Endodermal cell (in vitro differentiated cells): Measurements from ENCODE around the gene ARGLU1. TPM values are rescaled to one million over a fixed set of nuclear protein-coding genes. Genes with fewer than 3 reads are reported as not detected.

Experiments
- DNase-seq: peaks from one replicate; pipeline ENCODE4 v3.0.0-alpha.2; 2017
- H3K27ac ChIP-seq: 2 replicates; pipeline ENCODE4 v1.5.1; 2013; ENCODE audit warnings: mild to moderate bottlenecking, low read depth, low read length, moderate library complexity
- H3K27me3 ChIP-seq: 2 replicates; pipeline ENCODE4 v1.6.1; 2013; ENCODE audit warnings: mild to moderate bottlenecking, low read length, moderate library complexity; ENCODE audit not compliant: insufficient read depth, control insufficient read depth, poor library complexity, severe bottlenecking
- H3K36me3 ChIP-seq: 2 replicates; pipeline ENCODE4 v1.7.0; 2013; ENCODE audit warnings: mild to moderate bottlenecking, low read length, moderate library complexity; ENCODE audit not compliant: control insufficient read depth, insufficient read depth
- H3K4me1 ChIP-seq: one replicate; pipeline ENCODE4 v1.7.0; 2013; ENCODE audit warnings: low read length; ENCODE audit not compliant: control insufficient read depth, insufficient read depth
- H3K4me3 ChIP-seq: 2 replicates; pipeline ENCODE4 v1.5.1; 2013; ENCODE audit warnings: mild to moderate bottlenecking, low read length, moderate library complexity
- H3K9ac ChIP-seq: 2 replicates; pipeline ENCODE4 v1.6.1; 2013; ENCODE audit warnings: mild to moderate bottlenecking, low read length, moderate library complexity; ENCODE audit not compliant: poor library complexity, severe bottlenecking; ENCODE audit errors: extremely low read depth
- H3K9me3 ChIP-seq: 2 replicates; pipeline ENCODE4 v1.6.1; 2013; ENCODE audit warnings: mild to moderate bottlenecking, low read length, moderate library complexity; ENCODE audit not compliant: control insufficient read depth
- H3K27ac Mint-ChIP-seq: 2 replicates; pipeline ENCODE4 v1.8.0; 2020; ENCODE audit warnings: mixed read lengths
- H3K27me3 Mint-ChIP-seq: 2 replicates; pipeline ENCODE4 v1.8.0; 2021; ENCODE audit warnings: mild to moderate bottlenecking, mixed read lengths; ENCODE audit not compliant: insufficient read depth
- H3K36me3 Mint-ChIP-seq: 2 replicates; pipeline ENCODE4 v1.8.0; 2020; ENCODE audit warnings: low read depth, mixed read lengths
- H3K4me1 Mint-ChIP-seq: 2 replicates; pipeline ENCODE4 v1.8.0; 2020; ENCODE audit warnings: mixed read lengths
- H3K4me3 Mint-ChIP-seq: 2 replicates; pipeline ENCODE4 v1.8.0; 2020; ENCODE audit warnings: mild to moderate bottlenecking, moderate library complexity, mixed read lengths
- H3K9me3 Mint-ChIP-seq: 2 replicates; pipeline ENCODE4 v1.8.0; 2020; ENCODE audit warnings: mild to moderate bottlenecking, mixed read lengths
- WGBS, 2 experiments: methylation state at CpG; one replicate each; pipeline versions ENCODE4 v1.1.5 to v1.1.7; 2013; ENCODE audit warnings: missing lambda C conversion rate in 2 of 2, mixed read lengths in 1 of 2; ENCODE audit not compliant: insufficient coverage in 1 of 2, insufficient read length in 1 of 2; 5-methylcytosine and 5-hydroxymethylcytosine counted together
- total RNA-seq, 2 donors: library from RNA; stranded (reverse); fragmentation: NEBNext Ultra II Directional in 1 of 2; extraction: Animal tissue kit (Norgen Biotek cat#: 25700) in 1 of 2; gene quantifications; 2 replicates in 1 of 2; 3 replicates in 1 of 2; pipeline ENCODE4 v1.2.1, GENCODE V29; 2021
- TF ChIP-seq, protein P1 (sequence below): fragments of 200-600 bp; sonication (generic); conservative IDR thresholded peaks from 2 replicates; pipeline ENCODE4 v1.5.0; 2021; ENCODE audit warnings: antibody characterized with exemption, mild to moderate bottlenecking

ARGLU1 gene
- total RNA-seq, 2 donors from 2014 or later: 80.6 to 101 TPM

DNA sequence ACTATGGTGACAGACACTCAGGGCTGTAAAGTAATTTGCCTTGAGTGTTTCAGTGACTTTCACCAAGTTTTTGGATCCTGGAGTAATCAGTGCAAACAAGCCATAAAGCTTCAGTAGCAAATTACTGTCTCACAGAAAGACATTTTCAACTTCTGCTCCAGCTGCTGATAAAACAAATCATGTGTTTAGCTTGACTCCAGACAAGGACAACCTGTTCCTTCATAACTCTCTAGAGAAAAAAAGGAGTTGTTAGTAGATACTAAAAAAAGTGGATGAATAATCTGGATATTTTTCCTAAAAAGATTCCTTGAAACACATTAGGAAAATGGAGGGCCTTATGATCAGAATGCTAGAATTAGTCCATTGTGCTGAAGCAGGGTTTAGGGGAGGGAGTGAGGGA lies 9.4 kb downstream of the ARGLU1 start:
- no peak overlapping the region for H3K27ac ChIP-seq
- Mint-ChIP-seq H3K27me3 (no peaks in the 10 kb centered on the region), H3K4me3 (no peak overlapping the region), H3K9me3 (no peaks in the 10 kb centered on the region), H3K4me1 (peaks cover 18% of the 10 kb centered on the region), H3K36me3 (peaks cover 60% of the 10 kb centered on the region), H3K27ac (no peak overlapping the region)
- DNase-seq: no peak
- no peak overlapping the region for H3K9ac ChIP-seq
- H3K36me3 ChIP-seq: peaks cover 60% of the 10 kb centered on the region
- H3K9me3 ChIP-seq: no peaks in the 10 kb centered on the region
- TF ChIP-seq, protein P1, sequence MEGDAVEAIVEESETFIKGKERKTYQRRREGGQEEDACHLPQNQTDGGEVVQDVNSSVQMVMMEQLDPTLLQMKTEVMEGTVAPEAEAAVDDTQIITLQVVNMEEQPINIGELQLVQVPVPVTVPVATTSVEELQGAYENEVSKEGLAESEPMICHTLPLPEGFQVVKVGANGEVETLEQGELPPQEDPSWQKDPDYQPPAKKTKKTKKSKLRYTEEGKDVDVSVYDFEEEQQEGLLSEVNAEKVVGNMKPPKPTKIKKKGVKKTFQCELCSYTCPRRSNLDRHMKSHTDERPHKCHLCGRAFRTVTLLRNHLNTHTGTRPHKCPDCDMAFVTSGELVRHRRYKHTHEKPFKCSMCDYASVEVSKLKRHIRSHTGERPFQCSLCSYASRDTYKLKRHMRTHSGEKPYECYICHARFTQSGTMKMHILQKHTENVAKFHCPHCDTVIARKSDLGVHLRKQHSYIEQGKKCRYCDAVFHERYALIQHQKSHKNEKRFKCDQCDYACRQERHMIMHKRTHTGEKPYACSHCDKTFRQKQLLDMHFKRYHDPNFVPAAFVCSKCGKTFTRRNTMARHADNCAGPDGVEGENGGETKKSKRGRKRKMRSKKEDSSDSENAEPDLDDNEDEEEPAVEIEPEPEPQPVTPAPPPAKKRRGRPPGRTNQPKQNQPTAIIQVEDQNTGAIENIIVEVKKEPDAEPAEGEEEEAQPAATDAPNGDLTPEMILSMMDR: no peak
- H3K4me3 ChIP-seq: no peak overlapping the region
- H3K4me1 ChIP-seq: no peaks in the 10 kb centered on the region
- H3K27me3 ChIP-seq: no peaks in the 10 kb centered on the region

GRCh38 chr13:106555631-106556328 lies 12.2 kb downstream of the ARGLU1 start:
- H3K9me3 ChIP-seq: no peaks in the 10 kb centered on the region
- Mint-ChIP-seq H3K9me3 (no peaks in the 10 kb centered on the region), H3K36me3 (peaks cover 75% of the 10 kb centered on the region), H3K4me1 (peaks cover 2% of the 10 kb centered on the region), H3K27me3 (no peaks in the 10 kb centered on the region), H3K4me3 (no peak overlapping the region), H3K27ac (no peak overlapping the region)
- H3K9ac ChIP-seq: no peak overlapping the region
- H3K4me3 ChIP-seq: no peak overlapping the region
- WGBS, 2 experiments: 96% methylated on average over 2 to 3 of the region's 4 CpGs
- TF ChIP-seq, protein P1: no peak
- H3K4me1 ChIP-seq: no peaks in the 10 kb centered on the region
- peaks cover 87% of the 10 kb centered on the region for H3K36me3 ChIP-seq
- no peak for DNase-seq
- no peak overlapping the region for H3K27ac ChIP-seq
- no peaks in the 10 kb centered on the region for H3K27me3 ChIP-seq

DNA sequence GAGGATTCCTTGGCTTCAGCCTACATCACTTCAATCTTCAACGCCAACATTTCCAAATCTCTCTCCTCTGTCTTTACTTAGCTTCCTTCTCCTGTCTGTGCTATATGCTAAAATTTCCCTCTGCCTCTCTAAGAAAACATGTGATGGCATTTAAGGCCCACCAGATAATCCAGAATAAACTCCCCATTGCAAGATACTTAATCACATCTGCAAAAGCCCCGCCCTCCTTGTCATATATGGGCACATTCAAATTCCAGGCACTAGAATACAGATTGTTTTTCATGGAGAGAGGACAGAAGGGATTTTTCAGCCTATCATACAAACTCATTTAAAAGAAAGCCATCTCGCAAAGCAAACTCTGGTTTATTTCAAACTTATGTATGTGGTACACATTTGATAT lies 16.2 kb downstream of the ARGLU1 start:
- Mint-ChIP-seq H3K4me1 (no peaks in the 10 kb centered on the region), H3K36me3 (peaks cover 69% of the 10 kb centered on the region), H3K27me3 (no peaks in the 10 kb centered on the region), H3K4me3 (no peak overlapping the region), H3K27ac (no peak overlapping the region), H3K9me3 (no peaks in the 10 kb centered on the region)
- no peak overlapping the region for H3K9ac ChIP-seq
- H3K27ac ChIP-seq: no peak overlapping the region
- no peaks in the 10 kb centered on the region for H3K9me3 ChIP-seq
- peaks cover 92% of the 10 kb centered on the region for H3K36me3 ChIP-seq
- H3K4me3 ChIP-seq: no peak overlapping the region
- TF ChIP-seq, protein P1: no peak
- H3K4me1 ChIP-seq: no peaks in the 10 kb centered on the region
- H3K27me3 ChIP-seq: no peaks in the 10 kb centered on the region
- WGBS, 2 experiments: 86 to 93% methylated on average over 1 to 2 of the region's 3 CpGs
- no peak for DNase-seq
